WTC11 (cell line): ENCODE measurements around the gene RFTN1. TPM values are rescaled to one million over a fixed set of nuclear protein-coding genes. Genes with fewer than 3 reads are reported as not detected.

Experiments used
- ATAC-seq: fragments of 200-7000 bp; cut with Tn5 transposase; 2 replicates; pipeline ENCODE4 v1.10.0; 2021; ENCODE audit warnings: mild to moderate bottlenecking, moderate library complexity
- CTCF ChIA-PET: fragments of 300-600 bp; sonication (Branson Sonifier 250); formaldehyde crosslinking; loops from one replicate; lab custom pipeline; 2021; ENCODE audit warnings: antibody characterized with exemption; lab: Charles Lee
- POLR2A ChIA-PET: fragments of 350-600 bp; sonication (Branson Sonifier 250); formaldehyde crosslinking; loops from one replicate; lab custom pipeline; 2021; ENCODE audit warnings: antibody characterized with exemption; lab: Charles Lee
- DNase-seq: peaks from one replicate; pipeline ENCODE4 v3.0.0; 2021; ENCODE audit warnings: low spot score
- H3K27ac Mint-ChIP-seq: 2 replicates; pipeline ENCODE4 v1.8.0; 2021; ENCODE audit warnings: mixed read lengths
- H3K27me3 Mint-ChIP-seq: 2 replicates; pipeline ENCODE4 v1.8.0; 2021; ENCODE audit warnings: low read depth, mild to moderate bottlenecking, moderate library complexity, mixed read lengths
- H3K36me3 Mint-ChIP-seq: 2 replicates; pipeline ENCODE4 v1.8.0; 2021; ENCODE audit warnings: mixed read lengths
- H3K4me1 Mint-ChIP-seq: 2 replicates; pipeline ENCODE4 v1.8.0; 2022; ENCODE audit warnings: mixed read lengths
- H3K4me3 Mint-ChIP-seq: 2 replicates; pipeline ENCODE4 v1.8.0; 2021; ENCODE audit warnings: mild to moderate bottlenecking, moderate library complexity, mixed read lengths
- H3K9me3 Mint-ChIP-seq: 2 replicates; pipeline ENCODE4 v1.8.0; 2021; ENCODE audit warnings: mixed read lengths
- AR ChIP-seq: fragments of 250-450 bp; sonication (Bioruptor Pico); IDR thresholded peaks from 2 replicates; pipeline ENCODE4 v1.9.0; 2021; ENCODE audit warnings: mild to moderate bottlenecking
- ARID4B ChIP-seq: sonication (generic); formaldehyde crosslinking; IDR thresholded peaks from 2 replicates; pipeline ENCODE4 v1.8.0; 2023; ENCODE audit warnings: missing genetic modification reagents, mild to moderate bottlenecking, borderline replicate concordance
- CDX4 ChIP-seq: fragments of 250-450 bp; sonication (Bioruptor Pico); IDR thresholded peaks from 2 replicates; pipeline ENCODE4 v1.9.0; 2021; ENCODE audit warnings: moderate library complexity, mild to moderate bottlenecking, inconsistent platforms, borderline replicate concordance
- CREM ChIP-seq: sonication (generic); formaldehyde crosslinking; IDR thresholded peaks from 2 replicates; pipeline ENCODE4 v1.8.1; 2022; ENCODE audit warnings: mild to moderate bottlenecking, missing genetic modification reagents, moderate library complexity
- ETV6 ChIP-seq: sonication (generic); formaldehyde crosslinking; IDR thresholded peaks from 2 replicates; pipeline ENCODE4 v1.8.1; 2022; ENCODE audit warnings: mild to moderate bottlenecking, missing genetic modification reagents
- GTF2I ChIP-seq: fragments of 250-450 bp; sonication (Bioruptor Pico); conservative IDR thresholded peaks from 2 replicates; pipeline ENCODE4 v1.4.0; 2021; ENCODE audit warnings: mild to moderate bottlenecking
- HMGXB4 ChIP-seq: sonication (generic); formaldehyde crosslinking; IDR thresholded peaks from 2 replicates; pipeline ENCODE4 v1.8.1; 2023; ENCODE audit warnings: mild to moderate bottlenecking, moderate library complexity, missing genetic modification reagents
- IRF1 ChIP-seq: sonication (generic); formaldehyde crosslinking; IDR thresholded peaks from 2 replicates; pipeline ENCODE4 v1.8.0; 2023; ENCODE audit warnings: missing genetic modification reagents
- IRF2 ChIP-seq: sonication (generic); formaldehyde crosslinking; IDR thresholded peaks from 2 replicates; pipeline ENCODE4 v1.8.0; 2022; ENCODE audit warnings: low read depth, missing genetic modification reagents, borderline replicate concordance
- NFATC4 ChIP-seq: fragments of 250-450 bp; sonication (Bioruptor Pico); IDR thresholded peaks from 2 replicates; pipeline ENCODE4 v1.9.0; 2021; ENCODE audit warnings: mild to moderate bottlenecking
- PREB ChIP-seq: sonication (generic); formaldehyde crosslinking; IDR thresholded peaks from 2 replicates; pipeline ENCODE4 v1.8.1; 2022; ENCODE audit warnings: mild to moderate bottlenecking, missing genetic modification reagents, moderate library complexity, borderline replicate concordance
- SOX15 ChIP-seq: fragments of 250-450 bp; sonication (Bioruptor Pico); IDR thresholded peaks from 2 replicates; pipeline ENCODE4 v1.9.0; 2021; ENCODE audit warnings: mild to moderate bottlenecking
- ZNF121 ChIP-seq: sonication (generic); formaldehyde crosslinking; IDR thresholded peaks from 2 replicates; pipeline ENCODE4 v1.8.0; 2023; ENCODE audit warnings: missing genetic modification reagents
- ZNF425 ChIP-seq: fragments of 250-450 bp; sonication (Bioruptor Pico); conservative IDR thresholded peaks from 2 replicates; pipeline ENCODE4 v1.9.0; 2021; ENCODE audit warnings: mild to moderate bottlenecking
- ZNF671 ChIP-seq: fragments of 250-450 bp; sonication (Bioruptor Pico); IDR thresholded peaks from 2 replicates; pipeline ENCODE4 v1.8.0; 2021; ENCODE audit warnings: mild to moderate bottlenecking
- total RNA-seq: library from RNA; stranded (reverse); gene quantifications from 3 replicates; pipeline ENCODE4 v1.2.3, GENCODE V29; 2021

Gene RFTN1
- total RNA-seq, 1 experiment from 2014 or later: 3.8 TPM

- DNase-seq (no peak), ATAC-seq (no peak)
- H3K27me3 Mint-ChIP-seq: no peaks in the 10 kb centered on the region
- no peak overlapping the region for H3K27ac Mint-ChIP-seq
- POLR2A ChIA-PET: no interaction called here
- CTCF ChIA-PET: no interaction called here
- no peak overlapping the region for H3K4me3 Mint-ChIP-seq
- H3K4me1 Mint-ChIP-seq: peaks cover 6% of the 10 kb centered on the region
- no peaks in the 10 kb centered on the region for H3K36me3 Mint-ChIP-seq
- H3K9me3 Mint-ChIP-seq: peaks cover 4% of the 10 kb centered on the region; the same call in 1 of the 2 replicates
- TF ChIP-seq PREB (CRISPR knock-in tag): no peak
- no peak for TF ChIP-seq SOX15 (CRISPR knock-in tag)
- TF ChIP-seq AR (CRISPR knock-in tag): no peak
- TF ChIP-seq ARID4B: no peak
- no peak for TF ChIP-seq HMGXB4 (CRISPR knock-in tag)
- no peak for TF ChIP-seq GTF2I
- no peak for TF ChIP-seq ETV6 (CRISPR knock-in tag)
- no peak for TF ChIP-seq IRF1 (CRISPR knock-in tag)
- no peak for TF ChIP-seq ZNF671 (CRISPR knock-in tag)
- TF ChIP-seq ZNF121 (CRISPR knock-in tag): no peak
- no peak for TF ChIP-seq CDX4 (CRISPR knock-in tag)
- no peak for TF ChIP-seq ZNF425 (CRISPR knock-in tag)
- no peak for TF ChIP-seq IRF2 (CRISPR knock-in tag)
- TF ChIP-seq CREM (CRISPR knock-in tag): no peak
- no peak for TF ChIP-seq NFATC4 (CRISPR knock-in tag)
Observed at GRCh38 chr3:16543242-16543864, 29.9 kb upstream of the RFTN1 start.
